Measurements from ENCODE around the gene CTNND2.
"Not testable (repeated sequence)": the region's sequence is repeated elsewhere in the genome, so short reads cannot be mapped to it uniquely, and the experiment has no call there.

CTNND2 gene

DNA sequence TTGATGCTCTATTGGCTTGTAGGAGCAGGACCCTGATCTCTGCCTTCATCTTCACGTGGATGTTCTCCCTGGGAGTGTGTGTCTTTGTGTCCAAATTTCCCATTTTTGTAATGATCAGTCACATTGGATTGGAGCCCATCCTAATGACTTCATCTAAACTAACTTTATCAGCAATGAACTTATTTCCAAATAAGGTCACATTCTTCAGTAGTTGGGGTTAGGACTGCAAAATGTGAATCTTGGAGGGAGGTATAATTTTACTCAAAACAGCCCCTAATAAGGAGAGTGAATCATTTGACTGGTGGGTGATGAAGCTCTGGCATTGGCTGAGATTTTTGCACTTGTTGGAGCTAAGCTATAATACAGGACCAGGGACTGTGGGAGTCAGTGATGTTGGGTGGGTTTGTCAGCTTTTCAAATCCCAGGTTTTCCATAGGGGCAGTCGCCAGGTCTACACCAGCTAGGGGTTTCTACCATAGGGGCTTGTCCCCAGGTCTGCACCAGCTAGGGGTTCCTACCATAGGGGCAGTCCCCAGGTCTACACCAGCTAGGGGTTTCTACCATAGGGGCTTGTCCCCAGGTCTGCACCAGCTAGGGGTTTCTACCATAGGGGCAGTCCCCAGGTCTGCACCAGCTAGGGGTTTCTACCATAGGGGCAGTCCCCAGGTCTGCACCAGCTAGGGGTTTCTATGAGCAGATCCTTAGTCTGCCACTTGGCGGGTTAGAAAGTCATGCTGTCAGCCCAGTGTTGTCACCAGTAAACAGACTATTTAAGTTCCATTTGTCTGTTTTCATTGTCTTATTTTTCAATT lies 760.6 kb downstream of the CTNND2 start:
- DNase-seq, result no peak

DNA sequence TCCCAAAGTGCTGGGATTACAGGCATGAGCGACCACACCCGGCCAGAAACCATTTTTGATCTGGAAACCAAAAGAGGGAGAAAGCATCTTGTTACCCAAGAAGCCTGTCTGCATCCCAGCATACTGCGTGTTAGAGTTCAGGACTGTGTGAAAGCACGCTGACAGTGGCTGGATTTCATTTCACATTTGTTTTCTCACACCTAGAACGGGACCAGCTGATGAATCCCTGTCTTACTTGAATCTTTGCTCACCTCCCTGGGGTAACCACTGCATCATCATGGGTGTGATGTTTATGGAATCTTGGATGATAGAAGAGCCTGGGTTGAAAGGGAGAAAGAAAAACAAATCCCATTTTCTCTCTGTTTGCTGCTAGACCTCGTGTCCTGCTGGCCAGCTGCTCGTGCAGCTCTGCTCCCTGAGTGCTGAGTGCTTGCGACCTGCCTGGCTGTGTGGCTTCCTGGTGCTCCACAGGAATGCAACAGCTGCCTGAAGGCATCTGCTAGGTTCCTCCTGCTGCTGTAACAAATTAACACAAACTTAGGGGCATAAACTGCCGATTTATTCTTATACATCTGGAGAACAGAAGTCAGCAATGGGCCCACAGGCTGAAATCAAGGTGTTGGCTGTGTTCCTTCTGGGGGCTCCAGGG lies 764.9 kb downstream of the CTNND2 start:
- DNase-seq, result no peak

DNA sequence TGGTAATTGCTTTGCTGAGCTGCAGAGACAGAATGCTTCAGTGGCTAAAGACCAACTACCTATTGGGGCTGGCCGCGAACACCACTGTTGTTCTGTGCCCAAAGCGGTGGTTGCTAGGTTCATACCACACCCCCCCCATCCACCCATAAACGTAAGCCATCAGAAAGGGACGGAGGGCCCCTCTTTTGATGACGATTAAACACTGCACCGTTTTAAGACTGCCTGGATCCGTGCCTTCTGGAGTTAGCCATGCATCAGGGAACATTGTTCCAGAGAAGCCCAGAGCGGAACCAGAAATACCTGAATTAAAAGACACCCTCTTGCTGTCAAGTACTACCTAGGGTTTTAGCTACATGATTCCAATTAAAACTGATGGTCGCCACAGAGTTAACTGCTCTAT lies 774.1 kb downstream of the CTNND2 start:
- no peak for DNase-seq

DNA sequence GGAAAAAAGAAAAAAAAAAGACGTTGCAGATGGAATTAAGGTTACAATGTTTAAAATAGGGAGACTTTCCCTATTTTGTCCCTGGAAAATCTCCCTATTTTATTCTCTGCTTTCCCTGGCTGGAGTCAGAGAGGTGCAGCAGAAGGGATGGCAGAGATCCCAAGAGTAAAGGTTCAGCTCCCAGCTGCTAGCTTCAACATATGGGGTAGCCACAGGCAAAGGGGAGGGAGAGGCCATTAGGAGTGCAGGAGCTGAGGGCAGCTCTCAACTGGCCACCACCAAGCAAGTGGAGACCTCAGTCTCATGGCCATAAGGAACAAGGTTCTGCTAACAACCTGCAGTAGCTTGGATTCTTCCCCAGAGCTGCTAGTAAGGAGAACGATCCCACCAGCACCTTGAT lies 776.2 kb downstream of the CTNND2 start:
- no peak for DNase-seq

DNA sequence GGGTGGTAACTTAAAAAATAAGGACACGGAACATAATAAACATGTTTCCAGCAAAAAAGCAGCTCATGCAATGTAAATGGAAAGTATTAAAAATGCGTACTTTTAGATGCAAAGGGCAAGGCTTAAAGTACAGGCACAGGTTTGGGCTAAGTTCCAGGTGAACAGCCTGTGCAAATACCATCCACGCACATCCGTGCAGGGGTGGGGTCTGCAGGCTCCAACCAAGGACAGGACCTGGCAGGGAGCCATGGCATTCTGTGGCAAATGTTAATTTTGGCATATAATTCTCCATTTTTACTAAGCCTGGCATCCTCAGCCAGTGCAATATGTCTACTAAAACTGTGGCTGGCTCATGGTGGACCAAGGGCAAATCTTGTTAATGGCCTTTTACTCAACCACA lies 777.4 kb downstream of the CTNND2 start:
- DNase-seq, result no peak

DNA sequence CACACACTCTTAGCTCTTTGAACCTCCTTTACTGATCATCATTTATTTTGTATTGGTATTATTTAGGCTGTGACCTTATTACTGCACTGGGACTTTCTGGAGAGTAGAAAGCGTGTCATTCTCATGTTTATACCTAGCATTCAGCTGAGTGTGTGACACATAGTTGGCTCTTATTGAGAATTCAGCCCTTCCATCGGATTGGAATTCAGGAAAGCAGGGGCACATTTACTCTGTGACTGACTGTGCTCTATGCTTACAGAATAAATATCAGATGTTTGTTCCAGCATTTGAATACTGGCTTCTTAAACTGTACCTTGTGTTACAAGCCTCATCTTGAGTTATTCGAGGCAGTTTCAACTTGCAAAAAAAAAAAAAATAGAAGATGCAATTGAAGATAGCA lies 782.4 kb downstream of the CTNND2 start:
- no peak for DNase-seq

DNA sequence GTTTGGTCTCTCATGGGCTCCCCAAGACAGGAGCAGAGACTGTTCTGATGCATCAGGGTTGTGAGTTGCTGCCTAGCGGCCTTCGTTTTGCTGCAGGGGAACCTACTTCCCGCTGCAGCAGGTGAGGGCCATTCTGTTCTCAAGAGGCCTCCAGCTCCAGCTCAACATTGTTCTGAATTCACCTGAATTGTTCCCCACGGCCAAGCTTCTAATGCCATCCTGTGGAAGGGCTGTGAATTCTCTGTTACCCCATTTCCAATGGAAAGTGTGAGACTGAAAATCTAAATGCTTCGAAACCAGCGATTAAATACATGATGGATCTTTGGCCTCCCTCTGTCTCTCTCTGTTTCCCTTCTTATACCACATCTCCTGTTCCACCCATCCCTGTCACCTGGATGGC lies 794.1 kb downstream of the CTNND2 start:
- no peak for DNase-seq

DNA sequence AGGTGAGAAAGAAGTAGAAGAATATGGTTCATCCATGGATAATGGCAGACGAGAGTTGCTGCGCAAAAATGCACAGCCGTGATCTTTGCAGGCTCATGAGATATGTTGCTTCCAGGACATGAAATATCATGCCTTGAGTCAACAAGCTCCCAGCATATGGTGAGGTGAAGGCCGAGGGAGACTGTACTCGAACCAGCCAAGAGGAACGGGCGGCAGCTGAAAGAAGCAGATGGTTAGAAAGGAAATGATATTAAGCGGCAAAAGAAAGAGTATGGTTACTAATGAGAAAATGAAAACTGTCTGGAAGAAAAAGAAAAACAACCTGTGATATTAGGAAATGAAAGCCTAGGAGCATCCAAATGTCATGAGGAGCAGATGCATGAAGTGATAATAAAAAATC lies 798.5 kb downstream of the CTNND2 start:
- no peak for DNase-seq

DNA sequence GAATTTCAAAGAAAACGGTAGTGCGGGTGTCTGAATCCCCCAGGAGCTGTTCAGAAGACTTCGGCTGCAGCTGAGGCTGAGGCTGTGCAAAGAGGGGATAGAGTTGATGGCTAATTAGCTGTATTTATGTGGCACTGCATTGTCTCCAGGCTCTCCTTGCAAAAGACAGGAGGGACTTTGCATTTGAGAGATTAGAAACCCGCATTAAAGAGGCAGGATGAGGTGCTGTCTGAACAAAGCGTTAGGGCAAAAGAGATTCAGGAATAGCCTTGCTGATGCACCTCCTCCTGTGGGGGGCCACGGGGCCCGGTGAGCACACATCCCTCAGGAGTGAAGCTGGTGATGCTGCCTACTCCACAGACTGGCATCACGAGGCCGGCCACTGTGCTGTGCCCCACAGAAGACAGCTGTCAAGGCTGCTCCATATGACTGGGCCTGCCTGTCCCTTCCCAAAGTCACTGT lies 799.6 kb downstream of the CTNND2 start:
- DNase-seq, result no peak

DNA sequence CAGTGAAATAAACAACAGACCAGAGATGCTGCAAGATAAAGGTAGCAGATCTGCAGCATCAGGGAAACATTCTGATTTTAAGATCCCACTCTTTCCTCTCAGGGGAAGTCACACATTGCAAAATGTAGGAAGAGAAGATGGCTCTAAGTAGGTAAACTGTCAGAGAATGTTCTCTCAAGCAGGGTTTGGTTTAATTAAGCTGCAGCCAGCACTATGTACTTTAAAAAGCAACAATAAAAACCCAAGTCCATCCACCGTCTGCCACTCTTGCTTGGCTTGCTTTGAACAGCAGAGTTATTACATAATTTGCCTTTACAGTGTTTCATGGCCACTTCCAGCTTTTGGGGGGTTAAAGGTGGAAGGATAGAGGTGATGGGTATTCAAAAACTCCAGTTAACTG lies 800.0 kb downstream of the CTNND2 start:
- DNase-seq, result no peak

DNA sequence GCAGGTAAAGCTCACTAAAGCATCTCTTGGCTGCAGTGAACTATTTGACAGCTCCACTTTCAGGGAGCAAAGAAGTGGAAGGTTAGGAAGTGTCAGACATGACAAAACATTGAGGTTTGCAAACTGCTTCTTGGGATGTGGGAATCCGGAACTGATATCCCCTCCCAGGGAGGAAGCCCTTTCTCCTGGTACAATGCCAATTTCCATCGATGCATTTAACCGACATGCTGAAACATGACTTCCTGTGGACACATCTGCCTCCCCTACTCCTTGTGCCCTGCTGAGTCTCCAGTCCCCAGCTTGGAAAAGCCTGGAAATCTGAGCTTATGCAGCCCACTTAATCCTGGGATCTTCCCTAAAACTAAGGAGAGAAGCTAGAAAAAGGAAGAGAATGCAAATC lies 820.1 kb downstream of the CTNND2 start:
- no peak for DNase-seq

DNA sequence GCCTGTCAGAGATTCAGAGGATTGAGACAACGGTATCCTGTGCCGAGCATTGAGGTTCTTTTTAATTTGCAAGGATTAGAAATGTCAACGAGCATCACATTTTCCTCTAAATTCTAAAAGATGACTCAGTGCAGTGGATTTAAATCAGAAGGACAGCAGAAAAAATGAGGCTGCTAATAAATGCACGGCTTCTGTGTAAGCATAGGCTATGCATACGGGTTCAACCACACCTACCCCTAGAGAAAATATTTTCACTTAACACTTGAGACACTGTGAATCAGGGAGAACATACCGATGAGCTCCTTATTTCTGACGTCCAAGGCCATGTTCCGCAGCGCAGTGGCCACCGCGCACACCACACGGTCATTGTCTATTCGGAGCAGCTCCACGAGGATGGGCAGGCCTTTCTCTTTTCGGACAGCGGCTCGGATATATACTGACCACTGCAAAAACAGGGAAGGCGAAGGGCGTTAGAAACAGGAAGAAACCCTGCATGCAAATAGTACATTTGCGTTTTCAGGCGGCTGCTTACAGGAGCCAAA lies 821.8 kb downstream of the CTNND2 start:
- no peak for DNase-seq

DNA sequence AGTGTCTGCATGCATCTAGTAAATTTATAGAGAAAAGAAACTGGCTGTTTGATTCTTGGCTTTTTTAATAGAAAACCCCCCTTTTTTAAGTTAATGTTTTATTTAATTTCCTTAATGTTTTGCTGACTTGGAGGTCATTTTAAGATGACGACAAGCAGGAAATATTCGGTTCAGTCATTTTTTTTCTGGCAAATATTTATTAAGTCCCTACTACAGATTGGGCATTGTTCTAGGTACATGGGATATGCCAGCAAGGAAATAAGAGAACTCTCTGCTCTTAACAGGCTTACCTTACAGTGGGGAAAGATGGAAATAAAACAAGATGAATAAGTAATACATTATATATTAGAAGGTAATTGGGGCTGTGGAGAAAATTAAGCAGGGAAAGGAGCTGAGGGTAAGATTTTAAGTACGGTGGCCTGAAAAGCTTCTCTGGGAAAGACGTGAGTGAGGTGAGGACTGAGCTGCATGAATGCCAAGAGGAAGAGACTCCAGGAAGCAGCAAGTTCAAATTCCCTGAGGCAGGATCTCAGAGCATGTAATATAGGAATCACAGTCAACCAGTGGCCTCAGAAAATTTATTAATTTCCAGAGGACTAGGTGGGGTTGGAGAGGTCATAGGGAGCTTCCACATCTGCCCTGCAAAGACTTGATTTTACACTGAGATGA lies 827.2 kb downstream of the CTNND2 start:
- DNase-seq, result no peak

DNA sequence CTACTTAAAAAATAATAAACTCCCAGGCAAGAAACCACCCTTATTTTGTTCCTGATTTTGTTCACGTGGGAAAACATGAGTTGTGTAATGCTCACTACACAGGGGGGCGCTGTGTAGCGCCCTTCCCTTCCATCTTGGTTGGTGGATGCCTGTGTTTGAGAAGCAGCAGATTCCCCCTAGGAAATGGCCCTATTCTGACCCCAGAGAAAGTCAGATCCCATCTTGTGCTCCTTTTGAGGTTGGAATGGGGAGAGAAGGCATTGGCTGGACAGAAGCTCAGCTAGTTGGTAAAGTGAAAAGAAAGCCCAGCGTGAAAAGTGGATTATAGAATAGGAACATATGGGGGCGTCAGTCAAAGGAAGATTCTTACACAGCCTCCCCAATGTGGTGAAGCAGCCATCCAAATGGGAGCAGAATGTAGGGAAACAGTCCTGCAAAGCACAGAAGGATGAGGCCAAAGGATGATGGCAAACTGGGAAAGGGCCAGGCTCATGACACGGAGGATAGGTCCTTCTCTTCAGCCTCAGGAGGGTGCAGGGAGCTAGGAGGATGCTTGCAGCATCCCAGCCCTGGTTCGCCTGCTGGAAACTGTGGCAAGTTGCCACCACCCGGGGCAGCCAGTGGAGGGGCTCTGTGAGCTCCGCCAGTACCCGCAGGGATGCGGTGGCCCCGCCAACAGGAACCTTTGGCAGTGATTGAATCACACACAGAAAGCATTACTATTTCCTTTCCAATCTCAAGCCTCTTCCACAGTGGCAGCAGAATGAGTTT lies 829.0 kb downstream of the CTNND2 start:
- no peak for DNase-seq

DNA sequence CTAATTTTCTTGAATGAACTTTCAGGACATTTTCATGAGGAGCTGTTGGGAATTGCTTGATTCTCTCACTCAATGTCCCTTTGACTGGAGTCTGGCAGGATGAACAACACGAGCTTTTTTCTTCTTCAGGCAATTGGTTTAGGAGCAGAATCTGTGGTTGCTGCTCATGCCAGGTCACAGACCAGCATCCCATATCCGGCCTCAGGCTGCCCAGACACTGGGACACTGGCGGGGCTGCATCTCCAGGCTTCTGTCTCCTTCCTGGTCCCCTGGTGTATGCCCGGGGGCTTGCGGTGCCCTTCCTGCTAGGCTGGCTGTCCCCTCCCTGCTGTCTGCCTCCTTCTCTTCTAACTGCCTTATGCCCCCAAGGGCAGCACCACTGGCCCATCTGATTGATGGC lies 831.7 kb downstream of the CTNND2 start:
- DNase-seq, result no peak

DNA sequence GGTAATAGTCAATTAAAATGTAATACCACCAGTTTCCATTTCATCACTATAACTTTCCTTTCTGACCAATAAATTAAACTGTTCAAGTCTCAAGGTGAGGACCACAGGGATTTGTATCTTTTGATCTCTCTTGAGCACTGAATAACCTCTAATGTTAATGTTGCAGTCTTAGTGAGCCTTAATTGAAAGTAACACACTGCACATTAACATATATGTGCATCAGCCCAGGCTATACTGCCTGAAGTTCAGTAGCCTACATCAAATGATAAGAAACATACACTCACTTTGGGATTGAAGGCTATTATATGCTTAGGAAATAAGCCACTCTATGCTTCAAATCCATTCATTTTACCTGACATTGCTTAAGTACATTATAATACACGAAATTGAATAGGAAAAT lies 832.2 kb downstream of the CTNND2 start:
- DNase-seq, result no peak

DNA sequence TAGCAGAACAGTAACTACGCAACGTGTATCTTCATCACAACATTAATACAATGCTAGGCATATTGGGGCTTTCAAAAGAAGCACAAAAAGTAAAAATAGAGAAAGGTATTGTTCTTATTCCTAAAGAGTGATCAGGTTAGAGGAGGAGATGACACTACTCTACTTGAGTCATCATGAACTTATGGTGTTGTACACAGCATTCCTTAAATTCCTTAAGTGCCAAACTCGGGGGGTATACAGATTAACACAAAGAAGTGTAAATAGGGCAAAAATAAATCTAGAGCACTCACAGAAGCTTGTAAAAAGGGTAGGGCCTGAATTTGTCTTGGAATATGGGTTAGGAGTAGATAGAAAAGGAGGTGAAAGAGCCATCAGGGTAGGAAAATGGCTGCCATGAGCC lies 835.2 kb downstream of the CTNND2 start:
- no peak for DNase-seq

DNA sequence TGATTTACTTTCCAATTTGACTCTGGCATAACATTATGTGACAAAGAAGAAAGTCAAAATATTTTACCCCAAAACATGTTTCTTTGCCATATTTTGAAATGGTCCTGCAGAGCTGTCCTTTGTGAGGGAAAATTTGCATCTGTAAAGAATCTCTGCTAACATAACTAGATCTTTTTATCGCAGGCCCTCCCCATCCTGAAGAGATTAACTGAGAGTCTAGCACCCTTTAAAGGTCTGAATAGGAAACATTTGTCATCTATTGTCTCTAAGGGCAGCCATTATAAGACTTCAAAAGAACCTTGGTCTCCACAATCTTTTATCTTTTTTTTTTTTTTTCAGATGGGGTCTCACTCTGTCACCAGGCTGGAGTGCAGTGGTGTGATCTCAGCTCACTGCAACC lies 838.5 kb downstream of the CTNND2 start:
- DNase-seq, result not testable (repeated sequence)

DNA sequence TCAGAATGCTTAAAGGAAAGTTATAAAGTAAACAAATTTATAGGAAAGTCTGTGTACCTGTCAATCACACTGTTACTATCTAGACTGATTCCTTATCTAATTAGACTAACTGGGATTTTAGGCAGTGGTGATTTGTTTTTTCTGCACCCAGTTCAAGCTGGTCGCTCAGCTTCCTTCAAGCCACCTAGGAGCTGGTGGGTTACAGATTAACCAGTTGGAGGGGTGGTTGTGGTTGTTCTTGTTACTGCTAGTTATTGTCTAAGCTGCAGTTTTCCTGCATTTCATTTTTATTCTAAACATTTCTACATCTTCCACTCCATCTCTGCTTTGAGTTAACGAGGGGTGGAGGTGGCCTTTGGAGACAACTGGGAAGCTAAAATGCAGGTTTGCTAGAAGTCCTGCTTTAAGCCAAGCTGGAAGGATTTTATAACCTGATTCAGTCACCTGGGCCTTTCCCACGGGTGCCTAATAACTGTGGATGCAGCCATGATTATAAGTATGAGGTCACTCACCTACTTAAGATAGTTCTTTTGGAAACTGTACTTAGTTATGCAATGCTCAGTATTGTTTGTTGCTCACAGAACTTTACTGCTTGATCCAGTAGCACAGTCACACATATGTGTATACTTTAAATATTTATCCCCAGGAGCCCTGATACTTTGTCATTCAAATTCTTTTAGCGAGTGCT lies 839.3 kb downstream of the CTNND2 start:
- DNase-seq, result no peak

DNA sequence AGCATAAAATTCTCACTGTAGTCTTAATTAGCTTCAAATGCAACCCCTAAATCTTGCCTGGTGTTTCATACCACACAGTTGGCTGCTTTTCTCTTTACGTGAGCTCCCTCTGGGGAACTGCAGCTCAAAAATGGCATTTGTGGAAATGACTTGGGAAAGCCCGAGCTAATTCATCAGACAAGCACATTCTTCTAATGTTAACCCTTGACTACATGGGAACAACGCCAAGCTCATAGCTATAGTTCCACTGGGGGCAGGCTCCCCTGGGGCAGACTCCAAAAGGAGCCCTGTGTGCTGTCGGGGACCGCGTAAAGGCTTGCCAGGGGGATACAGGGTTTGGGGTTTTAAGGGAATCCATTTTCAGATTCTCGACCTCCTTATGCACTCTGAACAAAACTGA lies 841.8 kb downstream of the CTNND2 start:
- DNase-seq, result no peak

DNA sequence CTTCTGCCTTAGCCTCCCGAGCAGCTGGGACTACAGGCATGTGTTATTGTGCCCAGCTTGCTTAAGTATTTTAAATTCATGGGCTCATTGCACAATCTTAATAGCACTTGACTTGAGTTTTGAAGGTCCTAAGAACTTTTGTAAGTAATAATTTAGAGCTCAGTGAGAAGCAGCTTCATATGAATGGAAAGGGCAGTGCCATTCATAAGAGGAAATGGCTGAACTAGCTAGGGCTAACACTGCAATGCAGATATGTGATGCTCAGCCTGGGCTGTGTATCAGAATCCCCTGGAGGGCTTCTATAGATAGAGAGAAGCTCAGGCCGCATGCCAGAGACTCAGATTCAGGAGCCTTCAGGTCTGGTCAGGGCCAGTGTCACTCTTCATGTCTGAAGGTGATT lies 847.7 kb downstream of the CTNND2 start:
- DNase-seq, result no peak

DNA sequence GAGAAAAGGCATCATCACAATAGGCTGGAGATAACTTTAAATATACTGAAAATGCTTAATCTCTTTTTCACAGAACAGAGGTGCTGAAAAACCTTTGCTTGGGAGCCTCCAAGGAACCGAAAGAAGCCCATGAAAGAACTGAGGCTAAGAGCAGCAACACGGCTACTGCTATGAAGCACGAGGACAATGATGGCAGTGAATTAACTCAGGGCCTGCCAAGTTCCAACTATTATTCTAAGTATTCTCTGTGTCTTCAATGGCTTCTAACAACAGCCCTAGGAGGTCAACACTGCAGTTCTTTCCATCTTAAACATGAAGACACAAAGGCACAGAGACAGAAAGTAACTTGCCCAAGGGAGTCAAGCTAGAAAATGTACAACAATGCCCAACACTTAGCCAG lies 850.2 kb downstream of the CTNND2 start:
- DNase-seq, result no peak
